ENCODE results near the gene B3GLCT. TPM values are rescaled to one million over a fixed set of nuclear protein-coding genes. Genes with fewer than 3 reads are reported as not detected.

B3GLCT gene
- total and polyA plus RNA-seq, 2 experiments from 2014 or later: 2.2 to 4.4 TPM

- TF ChIP-seq ZNF462 (CRISPR knock-in tag; IDR thresholded peaks at IDR 0.05): no peak
- TF ChIP-seq ZNF331 (CRISPR knock-in tag; IDR thresholded peaks at IDR 0.05; ENCODE audit: low read depth): no peak
- TF ChIP-seq POLR2AphosphoS5 (IDR thresholded peaks at IDR 0.05; ENCODE audit: low read depth): no peak
Observed at GRCh38 chr13:31150315-31150985, 49.3 kb upstream of the B3GLCT start (continued).

GRCh38 chr13:31151837-31152236 is 47.9 kb upstream of the B3GLCT start:
- Histone ChIP-seq H3K27me3 (ENCODE audit: insufficient read depth) (no peaks in the 10 kb centered on the region), H2AFZ (no peak overlapping the region), H3K4me1 (ENCODE audit: insufficient read depth) (no peaks in the 10 kb centered on the region), H4K20me1 (replicated peaks; ENCODE audit: insufficient read depth) (peaks cover 18% of the 10 kb centered on the region; the same call in 1 of the 2 replicates), H3K79me2 (replicated peaks; ENCODE audit: insufficient read depth) (peaks cover 33% of the 10 kb centered on the region), H3K36me3 (ENCODE audit: insufficient read depth) (peaks cover 88% of the 10 kb centered on the region), H3F3A (replicated peaks; ENCODE audit: low read depth) (no peaks in the 10 kb centered on the region), H3K4me2 (no peak overlapping the region), H3K9me2 (ENCODE audit: insufficient read depth) (no peaks in the 10 kb centered on the region), H3K27ac (ENCODE audit: low read depth) (no peak overlapping the region), H3K4me3 (no peak overlapping the region)
- no peaks in the 10 kb centered on the region for H3K4me1 Mint-ChIP-seq
- DNase-seq (ENCODE audit: low spot score): no peak
- H3K27ac Mint-ChIP-seq: no peak overlapping the region
- H3K4me3 Mint-ChIP-seq: no peak overlapping the region
- no peaks in the 10 kb centered on the region for H3K9me3 Mint-ChIP-seq
- H3K27me3 Mint-ChIP-seq (ENCODE audit: insufficient read depth, low read depth, poor library complexity): no peaks in the 10 kb centered on the region
- H3K36me3 Mint-ChIP-seq (ENCODE audit: low read depth): peaks cover 81% of the 10 kb centered on the region
- no peak for ATAC-seq
- TF ChIP-seq EZH2 (IDR thresholded peaks at IDR 0.05; ENCODE audit: low read depth, unreplicated experiment) (no peak), POLR2AphosphoS5 (IDR thresholded peaks at IDR 0.05; ENCODE audit: low read depth) (no peak), EZH2phosphoT487 (IDR thresholded peaks at IDR 0.05; ENCODE audit: unreplicated experiment) (no peak), ZNF331 (CRISPR knock-in tag; IDR thresholded peaks at IDR 0.05; ENCODE audit: low read depth) (no peak), JUNB (IDR thresholded peaks at IDR 0.05; ENCODE audit: unreplicated experiment) (no peak), CTCF (conservative IDR thresholded peaks at IDR 0.05; ENCODE audit: low read depth in 2 of 2) (no peak)
- TF ChIP-seq, protein P1, sequence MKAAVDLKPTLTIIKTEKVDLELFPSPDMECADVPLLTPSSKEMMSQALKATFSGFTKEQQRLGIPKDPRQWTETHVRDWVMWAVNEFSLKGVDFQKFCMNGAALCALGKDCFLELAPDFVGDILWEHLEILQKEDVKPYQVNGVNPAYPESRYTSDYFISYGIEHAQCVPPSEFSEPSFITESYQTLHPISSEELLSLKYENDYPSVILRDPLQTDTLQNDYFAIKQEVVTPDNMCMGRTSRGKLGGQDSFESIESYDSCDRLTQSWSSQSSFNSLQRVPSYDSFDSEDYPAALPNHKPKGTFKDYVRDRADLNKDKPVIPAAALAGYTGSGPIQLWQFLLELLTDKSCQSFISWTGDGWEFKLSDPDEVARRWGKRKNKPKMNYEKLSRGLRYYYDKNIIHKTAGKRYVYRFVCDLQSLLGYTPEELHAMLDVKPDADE (IDR thresholded peaks at IDR 0.05): no peak
